ENCODE measurements around the gene OSM. TPM values are rescaled to one million over a fixed set of nuclear protein-coding genes. Genes with fewer than 3 reads are reported as not detected.

Gene OSM
- total RNA-seq, 8 experiments from 2014 or later = 0.08 to 0.71 (median 0.23) TPM; not detected in 3

- in situ Hi-C loops (cut with MboI; ENCODE audit: low pct_unique_long_range_greater_than_20kb in 2 of 9, low sequenced_read_pairs in 9 of 9, unreplicated experiment in 9 of 9) = loop anchor here in 1 of 9 experiments (25.0 kb wide), 1 partner anchor 120 kb away; no protein-coding TSS in a partner anchor
- ATAC-seq (replicated peaks in 6 of 8) = peak in 4 of 8 experiments; percentile 3 to 30 (median 10)
These were observed 33.9 kb downstream of the OSM start for GRCh38 chr22:30232716-30233218.

GRCh38 chr22:30230787-30231461 lies 35.7 kb downstream of the OSM start:
- no peak overlapping the region for H3K27ac ChIP-seq
- in situ Hi-C loops (cut with MboI; ENCODE audit: low pct_unique_long_range_greater_than_20kb in 2 of 9, low sequenced_read_pairs in 9 of 9, unreplicated experiment in 9 of 9) = loop anchor here in 1 of 9 experiments (25.0 kb wide), 1 partner anchor 119 kb away; no protein-coding TSS in a partner anchor
- no peak for ATAC-seq (replicated peaks in 6 of 8)
- WGBS, 10 experiments = 47 to 85% (median 76%) methylated on average over 2 to 7 of the region's 9 CpGs; no CpG with 5 or more reads in 1 of the 10 experiments
- H3K4me3 ChIP-seq = no peak overlapping the region
- H3K4me1 ChIP-seq (replicated peaks in 1 of 2) = peaks cover 38 to 42% of the 10 kb centered on the region in 2 donors

More at GRCh38 chr22:30232716-30233218, 33.9 kb downstream of the OSM start:
- WGBS, 10 experiments = 20% methylated on average over 1 of the region's 17 CpGs; no CpG with 5 or more reads in 9 of the 10 experiments
- H3K4me1 ChIP-seq (replicated peaks in 1 of 2) = peaks cover 40 to 43% of the 10 kb centered on the region in 2 donors
- no peak overlapping the region for H3K4me3 ChIP-seq
- H3K27ac ChIP-seq = no peak overlapping the region

GRCh38 chr22:30230330-30230729 lies 36.3 kb downstream of the OSM start:
- no peak for ATAC-seq (replicated peaks in 6 of 8)
- H3K27ac ChIP-seq = no peak overlapping the region
- H3K4me1 ChIP-seq (replicated peaks in 1 of 2) = peaks cover 32 to 36% of the 10 kb centered on the region in 2 donors
- 40 to 91% methylated on average over 2 to 3 of the region's 3 CpGs; no CpG with 5 or more reads in 8 of the 10 experiments for WGBS, 10 experiments
- in situ Hi-C loops (cut with MboI; ENCODE audit: low pct_unique_long_range_greater_than_20kb in 2 of 9, low sequenced_read_pairs in 9 of 9, unreplicated experiment in 9 of 9) = loop anchor here in 1 of 9 experiments (25.0 kb wide), 1 partner anchor 118 kb away; no protein-coding TSS in a partner anchor
- no peak overlapping the region for H3K4me3 ChIP-seq

GRCh38 chr22:30228509-30229359 lies 37.9 kb downstream of the OSM start:
- H3K27ac ChIP-seq = peak overlapping the region; percentile 75 to 81
- in situ Hi-C loops (cut with MboI; ENCODE audit: low pct_unique_long_range_greater_than_20kb in 2 of 9, low sequenced_read_pairs in 9 of 9, unreplicated experiment in 9 of 9) = loop anchor here in 1 of 9 experiments (25.0 kb wide), 1 partner anchor 116 kb away; no protein-coding TSS in a partner anchor
- peaks cover 26 to 28% of the 10 kb centered on the region in 2 donors for H3K4me1 ChIP-seq (replicated peaks in 1 of 2)
- WGBS, 10 experiments = 16 to 76% (median 37%) methylated on average over 2 to 12 of the region's 21 CpGs
- peak; percentile 23 to 88 (median 86) for ATAC-seq (replicated peaks in 6 of 8)
- H3K4me3 ChIP-seq = no peak overlapping the region

GRCh38 chr22:30227438-30228228 lies 39.0 kb downstream of the OSM start:
- ATAC-seq (replicated peaks in 6 of 8) = no peak
- Histone ChIP-seq H3K27ac (no peak overlapping the region), H3K4me3 (no peak overlapping the region), H3K4me1 (replicated peaks in 1 of 2) (peaks cover 19 to 23% of the 10 kb centered on the region in 2 donors)
- in situ Hi-C loops (cut with MboI; ENCODE audit: low pct_unique_long_range_greater_than_20kb in 2 of 9, low sequenced_read_pairs in 9 of 9, unreplicated experiment in 9 of 9) = loop anchor here in 1 of 9 experiments (25.0 kb wide), 1 partner anchor 115 kb away; no protein-coding TSS in a partner anchor
- 80 to 100% (median 100%) methylated on average over 1 to 3 of the region's 4 CpGs; no CpG with 5 or more reads in 1 of the 10 experiments for WGBS, 10 experiments

- Histone ChIP-seq H3K4me1 (replicated peaks in 1 of 2) (peaks cover 16 to 17% of the 10 kb centered on the region in 2 donors), H3K4me3 (no peak overlapping the region), H3K27ac (no peak overlapping the region)
- in situ Hi-C loops (cut with MboI; ENCODE audit: low pct_unique_long_range_greater_than_20kb in 2 of 9, low sequenced_read_pairs in 9 of 9, unreplicated experiment in 9 of 9) = loop anchor here in 1 of 9 experiments (25.0 kb wide), 1 partner anchor 114 kb away; no protein-coding TSS in a partner anchor
- ATAC-seq (replicated peaks in 6 of 8) = no peak
- WGBS, 10 experiments = 88 to 99% (median 91%) methylated on average over 2 to 8 of the region's 11 CpGs; no CpG with 5 or more reads in 4 of the 10 experiments
These were observed 40.3 kb downstream of the OSM start for GRCh38 chr22:30226192-30226832.

- Histone ChIP-seq H3K27ac (no peak overlapping the region), H3K4me1 (replicated peaks in 1 of 2) (peaks cover 16 to 17% of the 10 kb centered on the region in 2 donors), H3K4me3 (no peak overlapping the region)
- no peak for ATAC-seq (replicated peaks in 6 of 8)
- in situ Hi-C loops (cut with MboI; ENCODE audit: low pct_unique_long_range_greater_than_20kb in 2 of 9, low sequenced_read_pairs in 9 of 9, unreplicated experiment in 9 of 9) = loop anchor here in 1 of 9 experiments (25.0 kb wide), 1 partner anchor 113 kb away; no protein-coding TSS in a partner anchor
- 80 to 100% (median 94%) methylated on average over 1 to 5 of the region's 7 CpGs; no CpG with 5 or more reads in 4 of the 10 experiments for WGBS, 10 experiments
These were observed 41.3 kb downstream of the OSM start for GRCh38 chr22:30225220-30225927.

GRCh38 chr22:30224161-30224857 lies 42.3 kb downstream of the OSM start:
- ATAC-seq (replicated peaks in 6 of 8) = peak in 7 of 8 experiments; percentile 3 to 43 (median 23)
- peaks cover 13 to 15% of the 10 kb centered on the region in 2 donors for H3K4me1 ChIP-seq (replicated peaks in 1 of 2)
- in situ Hi-C loops (cut with MboI; ENCODE audit: low pct_unique_long_range_greater_than_20kb in 2 of 9, low sequenced_read_pairs in 9 of 9, unreplicated experiment in 9 of 9) = no loop called here
- no peak overlapping the region for H3K27ac ChIP-seq
- WGBS, 10 experiments = 8 to 82% (median 30%) methylated on average over 2 to 9 of the region's 11 CpGs; no CpG with 5 or more reads in 3 of the 10 experiments
- no peak overlapping the region for H3K4me3 ChIP-seq

- Histone ChIP-seq H3K4me3 (no peak overlapping the region), H3K27ac (no peak overlapping the region), H3K4me1 (replicated peaks in 1 of 2) (peaks cover 3 to 5% of the 10 kb centered on the region in 2 donors)
- 14 to 90% (median 70%) methylated on average over 1 to 7 of the region's 15 CpGs; no CpG with 5 or more reads in 2 of the 10 experiments for WGBS, 10 experiments
- in situ Hi-C loops (cut with MboI; ENCODE audit: low pct_unique_long_range_greater_than_20kb in 2 of 9, low sequenced_read_pairs in 9 of 9, unreplicated experiment in 9 of 9) = no loop called here
- ATAC-seq (replicated peaks in 6 of 8) = peak in 4 of 8 experiments; percentile 8 to 43 (median 23)
These were observed 43.3 kb downstream of the OSM start for GRCh38 chr22:30223303-30223702.

GRCh38 chr22:30222321-30222720 lies 44.3 kb downstream of the OSM start:
- ATAC-seq (replicated peaks in 6 of 8) = no peak
- in situ Hi-C loops (cut with MboI; ENCODE audit: low pct_unique_long_range_greater_than_20kb in 2 of 9, low sequenced_read_pairs in 9 of 9, unreplicated experiment in 9 of 9) = no loop called here
- no peak overlapping the region for H3K27ac ChIP-seq
- H3K4me1 ChIP-seq (replicated peaks in 1 of 2) = peaks cover 0 to 3% of the 10 kb centered on the region in 2 donors
- H3K4me3 ChIP-seq = no peak overlapping the region
- WGBS, 10 experiments = 20 to 100% (median 69%) methylated on average over 1 to 2 of the region's 4 CpGs; no CpG with 5 or more reads in 4 of the 10 experiments
